Neuronal stem cell (in vitro differentiated cells): ENCODE results near the gene CDS1.
"Not testable (repeated sequence)": the region's sequence is repeated elsewhere in the genome, so short reads cannot be mapped to it uniquely, and the experiment has no call there.

Source experiments
- DNase-seq: peaks from one replicate; pipeline ENCODE4 v3.0.0-alpha.2; 2013; ENCODE audit warnings: low spot score
- H2AFZ ChIP-seq: one replicate; pipeline ENCODE4 v1.6.1; 2013; ENCODE audit warnings: mild to moderate bottlenecking, low read length, inconsistent platforms
- H2AK5ac ChIP-seq: 2 replicates; pipeline ENCODE4 v1.6.1; 2013; ENCODE audit warnings: low read depth, mild to moderate bottlenecking, inconsistent platforms, low read length, moderate library complexity, mixed read lengths
- H2BK120ac ChIP-seq: 2 replicates; pipeline ENCODE4 v1.6.1; 2013; ENCODE audit warnings: low read depth, mild to moderate bottlenecking, inconsistent platforms, low read length, moderate library complexity, mixed read lengths
- H2BK12ac ChIP-seq: one replicate; pipeline ENCODE4 v1.6.1; 2013; ENCODE audit warnings: low read length, inconsistent platforms
- H2BK15ac ChIP-seq: 2 replicates; pipeline ENCODE4 v1.6.1; 2013; ENCODE audit warnings: mild to moderate bottlenecking, low read length, inconsistent platforms, mixed read lengths
- H2BK5ac ChIP-seq: one replicate; pipeline ENCODE4 v1.6.1; 2013; ENCODE audit warnings: inconsistent platforms, mild to moderate bottlenecking, low read length, moderate library complexity
- H3K14ac ChIP-seq: one replicate; pipeline ENCODE4 v1.6.1; 2013; ENCODE audit warnings: low read length, inconsistent platforms
- H3K18ac ChIP-seq: 2 replicates; pipeline ENCODE4 v1.6.1; 2013; ENCODE audit warnings: low read length, inconsistent platforms
- H3K23ac ChIP-seq: 2 replicates; pipeline ENCODE4 v1.6.1; 2013; ENCODE audit warnings: low read depth, mild to moderate bottlenecking, mixed read lengths, low read length, inconsistent platforms; ENCODE audit not compliant: poor library complexity
- H3K27ac ChIP-seq: replicated peaks from 3 replicates; pipeline ENCODE4 v1.5.1; 2013; ENCODE audit warnings: low read length, inconsistent platforms
- H3K27me3 ChIP-seq, 3 experiments: 2 replicates each; pipeline ENCODE4 v1.6.1; 2013; ENCODE audit warnings: low read length in 3 of 3, mild to moderate bottlenecking in 2 of 3, inconsistent platforms in 1 of 3, low read depth in 1 of 3, mixed read lengths in 1 of 3, moderate library complexity in 1 of 3; ENCODE audit not compliant: control insufficient read depth in 3 of 3, insufficient read depth in 3 of 3
- H3K36me3 ChIP-seq, 2 donors: replicated peaks in 1 of 2; 2 replicates each; pipeline ENCODE4 v1.6.1; 2013; ENCODE audit warnings: low read length in 2 of 2; ENCODE audit not compliant: control insufficient read depth in 2 of 2, insufficient read depth in 2 of 2
- H3K4ac ChIP-seq: 2 replicates; pipeline ENCODE4 v1.6.1; 2013; ENCODE audit warnings: inconsistent platforms, mild to moderate bottlenecking, low read length, moderate library complexity
- H3K4me1 ChIP-seq, 2 donors: 1 replicate in 1 of 2; 2 replicates in 1 of 2; pipeline ENCODE4 v1.6.1; 2013; ENCODE audit warnings: low read length in 2 of 2, low read depth in 1 of 2; ENCODE audit not compliant: control insufficient read depth in 2 of 2, insufficient read depth in 1 of 2
- H3K4me2 ChIP-seq: one replicate; pipeline ENCODE4 v1.6.1; 2013; ENCODE audit warnings: mild to moderate bottlenecking, low read length, inconsistent platforms; ENCODE audit not compliant: insufficient read depth, poor library complexity, severe bottlenecking
- H3K4me3 ChIP-seq, 2 donors: 2 replicates each; pipeline ENCODE4 v1.5.1; 2013; ENCODE audit warnings: low read length in 2 of 2, mild to moderate bottlenecking in 2 of 2, inconsistent platforms in 1 of 2, moderate library complexity in 1 of 2
- H3K79me1 ChIP-seq: one replicate; pipeline ENCODE4 v1.6.1; 2013; ENCODE audit warnings: low read depth, mild to moderate bottlenecking, inconsistent platforms, low read length, moderate library complexity
- H3K9ac ChIP-seq: one replicate; pipeline ENCODE4 v1.6.1; 2013; ENCODE audit warnings: mild to moderate bottlenecking, low read depth, low read length, inconsistent platforms; ENCODE audit not compliant: poor library complexity
- H3K9me3 ChIP-seq, 2 donors: replicated peaks in 1 of 2; 2 replicates each; pipeline versions ENCODE3 to v1.6.1; 2013; ENCODE audit warnings: low read length in 2 of 2, mild to moderate bottlenecking in 2 of 2, inconsistent platforms in 1 of 2, low read depth in 1 of 2, mixed read lengths in 1 of 2, moderate library complexity in 1 of 2; ENCODE audit not compliant: control insufficient read depth in 2 of 2, insufficient read depth in 1 of 2
- H4K8ac ChIP-seq: one replicate; pipeline ENCODE4 v1.6.1; 2013; ENCODE audit warnings: low read depth, mild to moderate bottlenecking, inconsistent platforms, low read length, moderate library complexity
- H4K91ac ChIP-seq: one replicate; pipeline ENCODE4 v1.6.1; 2013; ENCODE audit warnings: low read length, low read depth, mild to moderate bottlenecking, inconsistent platforms; ENCODE audit not compliant: poor library complexity
- WGBS, 2 donors: extraction: QIAGEN DNeasy Blood & Tissue Kit; methylation state at CpG; one replicate each; pipeline ENCODE4 v1.1.7; 2013; ENCODE audit warnings: missing lambda C conversion rate in 2 of 2, mixed read lengths in 1 of 2; ENCODE audit not compliant: insufficient read length in 2 of 2, insufficient replicate concordance in 1 of 2; ENCODE audit errors: extremely low coverage in 2 of 2; 5-methylcytosine and 5-hydroxymethylcytosine counted together

Gene CDS1

DNA sequence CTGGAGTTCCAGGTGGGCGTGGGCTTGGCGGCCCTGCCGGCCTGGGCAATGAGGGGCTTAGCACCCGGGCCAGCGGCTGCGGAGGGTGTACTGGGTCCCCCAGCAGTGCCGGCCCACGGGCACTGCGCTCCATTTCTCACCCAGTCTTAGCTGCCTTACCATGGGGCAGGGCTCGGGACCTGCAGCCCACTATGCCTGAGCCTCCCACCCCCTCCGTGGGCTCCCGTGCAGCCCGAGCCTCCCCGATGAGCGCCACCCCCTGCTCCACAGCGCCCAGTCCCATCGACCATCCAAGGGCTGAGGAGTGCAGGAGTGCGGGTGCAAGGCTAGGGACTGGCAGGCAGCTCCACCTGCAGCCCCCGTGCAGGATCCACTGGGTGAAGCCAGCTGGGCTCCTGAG, 81.8 kb downstream of the CDS1 start:
- H3K4me2 ChIP-seq, H3K18ac ChIP-seq, H3K27me3 ChIP-seq, H3K23ac ChIP-seq, H3K27ac ChIP-seq, H3K4me3 ChIP-seq, H3K79me1 ChIP-seq, H2BK15ac ChIP-seq, DNase-seq, H3K4me1 ChIP-seq, H2AK5ac ChIP-seq, H3K9ac ChIP-seq, H3K14ac ChIP-seq, H4K8ac ChIP-seq, H2AFZ ChIP-seq, H2BK120ac ChIP-seq, H2BK5ac ChIP-seq, H4K91ac ChIP-seq, H2BK12ac ChIP-seq, H3K4ac ChIP-seq: not testable (repeated sequence)
- WGBS, 2 donors: no CpG with 5 or more reads among the region's 19 CpGs
- Histone ChIP-seq H3K9me3 (peaks cover 0 to 11% of the 10 kb centered on the region in 2 donors), H3K36me3 (peaks cover 0 to 40% of the 10 kb centered on the region in 2 donors)

DNA sequence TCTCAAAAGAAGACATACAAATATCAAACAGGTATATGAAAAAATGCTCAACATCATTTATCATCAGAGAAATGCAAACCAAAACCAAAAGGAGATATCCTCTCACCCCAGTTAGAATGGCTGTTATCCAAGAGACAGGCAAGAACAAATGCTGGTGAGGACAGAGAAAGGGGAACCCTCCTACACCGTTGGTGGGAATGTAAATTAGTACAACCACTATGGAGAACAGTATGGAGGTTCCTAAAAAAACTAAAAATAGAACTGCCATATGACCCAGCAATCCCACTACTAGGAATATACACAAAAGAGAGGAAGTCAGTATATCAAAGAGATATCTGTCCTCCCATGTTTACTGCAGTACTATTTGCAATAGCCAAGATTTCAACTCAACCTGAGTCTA, 83.5 kb downstream of the CDS1 start:
- no peak overlapping the region for H2BK120ac ChIP-seq
- no peak overlapping the region for H2BK5ac ChIP-seq
- H3K36me3 ChIP-seq: peaks cover 0 to 55% of the 10 kb centered on the region in 2 donors
- H2AK5ac ChIP-seq: no peak overlapping the region
- no peak overlapping the region for H3K4me3 ChIP-seq
- no peaks in the 10 kb centered on the region for H3K79me1 ChIP-seq
- WGBS, 2 donors: no CpG with 5 or more reads among the region's 1 CpG
- H3K9ac ChIP-seq: no peak overlapping the region
- DNase-seq: no peak
- no peak overlapping the region for H4K8ac ChIP-seq
- no peak overlapping the region for H3K4ac ChIP-seq
- no peak overlapping the region for H3K4me2 ChIP-seq
- H4K91ac ChIP-seq: no peak overlapping the region
- H3K4me1 ChIP-seq: no peaks in the 10 kb centered on the region
- H2AFZ ChIP-seq: no peak overlapping the region
- no peak overlapping the region for H3K18ac ChIP-seq
- H3K27ac ChIP-seq: no peak overlapping the region
- peaks cover 0 to 11% of the 10 kb centered on the region in 2 donors for H3K9me3 ChIP-seq
- H2BK12ac ChIP-seq: no peak overlapping the region
- H2BK15ac ChIP-seq: no peak overlapping the region
- no peaks in the 10 kb centered on the region for H3K27me3 ChIP-seq
- no peak overlapping the region for H3K14ac ChIP-seq
- no peak overlapping the region for H3K23ac ChIP-seq

DNA sequence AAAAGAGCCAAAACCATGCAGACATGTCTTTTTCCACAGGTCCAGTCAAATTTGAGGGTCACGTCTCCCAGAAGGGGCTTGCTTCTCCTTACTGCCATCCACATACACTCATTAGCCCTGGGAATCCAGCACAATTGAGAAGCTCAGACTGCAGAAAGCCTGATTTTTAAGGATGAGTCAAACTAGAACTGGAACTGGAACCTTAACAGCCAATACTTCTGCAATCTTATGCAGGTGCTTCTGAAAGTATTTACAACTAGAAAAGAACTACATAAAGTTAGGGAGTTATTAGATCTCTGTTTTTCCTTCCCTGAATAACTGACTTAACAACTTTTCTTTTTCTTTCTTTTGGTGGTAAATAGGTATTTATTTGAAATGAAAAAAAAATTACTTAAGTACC, 86.3 kb downstream of the CDS1 start:
- H3K9me3 ChIP-seq: peaks cover 0 to 11% of the 10 kb centered on the region in 2 donors
- H2BK5ac ChIP-seq: no peak overlapping the region
- H3K18ac ChIP-seq: no peak overlapping the region
- H4K91ac ChIP-seq: no peak overlapping the region
- H3K9ac ChIP-seq: no peak overlapping the region
- no peaks in the 10 kb centered on the region for H3K79me1 ChIP-seq
- no peak overlapping the region for H4K8ac ChIP-seq
- H2BK15ac ChIP-seq: no peak overlapping the region
- H3K4me2 ChIP-seq: no peak overlapping the region
- H2BK120ac ChIP-seq: no peak overlapping the region
- no peaks in the 10 kb centered on the region for H3K27me3 ChIP-seq
- no peak overlapping the region for H3K27ac ChIP-seq
- no peak overlapping the region for H3K4me3 ChIP-seq
- H3K36me3 ChIP-seq: peaks cover 0 to 83% of the 10 kb centered on the region in 2 donors
- no peak overlapping the region for H3K14ac ChIP-seq
- no peak for DNase-seq
- H3K4me1 ChIP-seq: no peaks in the 10 kb centered on the region
- H2AK5ac ChIP-seq: no peak overlapping the region
- no peak overlapping the region for H2BK12ac ChIP-seq
- no peak overlapping the region for H2AFZ ChIP-seq
- WGBS, 2 donors: no CpG with 5 or more reads among the region's 1 CpG
- no peak overlapping the region for H3K23ac ChIP-seq
- H3K4ac ChIP-seq: no peak overlapping the region

DNA sequence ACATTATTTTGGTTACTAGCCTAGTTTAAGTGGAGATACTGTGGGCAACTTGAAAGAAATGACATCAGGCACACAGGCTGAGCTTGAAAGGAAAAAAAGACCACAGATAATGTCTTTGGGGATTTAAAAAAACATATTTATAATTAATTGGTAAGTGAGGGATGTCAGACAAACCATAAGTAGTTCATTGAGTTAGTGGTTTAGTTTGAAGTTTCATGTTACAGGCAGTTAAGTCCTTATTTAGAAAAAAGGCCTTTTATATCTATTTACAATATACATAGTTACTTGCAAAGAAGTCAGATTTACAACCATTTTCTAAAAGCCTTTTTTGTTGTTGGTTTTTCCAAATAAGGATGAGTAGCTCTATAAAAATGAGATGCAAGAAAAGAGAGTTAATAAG, 89.2 kb downstream of the CDS1 start:
- Histone ChIP-seq H3K9me3 (no peaks in the 10 kb centered on the region), H3K36me3 (peaks cover under 1 to 95% of the 10 kb centered on the region in 2 donors), H2BK12ac (no peak overlapping the region), H3K14ac (no peak overlapping the region), H3K4me2 (no peak overlapping the region), H4K8ac (no peak overlapping the region), H3K4me1 (no peaks in the 10 kb centered on the region), H2BK120ac (no peak overlapping the region), H3K9ac (no peak overlapping the region), H2AK5ac (no peak overlapping the region), H3K4me3 (no peak overlapping the region), H3K27me3 (no peaks in the 10 kb centered on the region), H4K91ac (no peak overlapping the region), H2BK5ac (no peak overlapping the region), H2AFZ (no peak overlapping the region), H3K4ac (no peak overlapping the region), H3K23ac (no peak overlapping the region), H3K79me1 (no peaks in the 10 kb centered on the region), H3K27ac (no peak overlapping the region), H2BK15ac (no peak overlapping the region), H3K18ac (no peak overlapping the region)
- no peak for DNase-seq
